K562 (cell line): Measurements from ENCODE around the gene ZNF609. TPM values are rescaled to one million over a fixed set of nuclear protein-coding genes. Genes with fewer than 3 reads are reported as not detected.

Source experiments
- ADNP ChIP-seq: fragments of 200-800 bp; sonication (Bioruptor generic); IDR thresholded peaks from 2 replicates; pipeline ENCODE4 v1.6.1; 2016; ENCODE audit warnings: missing genetic modification characterization, missing compliant biosample characterization
- ARID1B ChIP-seq: fragments of 450-650 bp; IDR thresholded peaks from 2 replicates; pipeline ENCODE4 v1.6.1; 2016; ENCODE audit warnings: antibody characterized with exemption, mild to moderate bottlenecking, inconsistent platforms
- CC2D1A ChIP-seq: fragments of 450-650 bp; IDR thresholded peaks from 2 replicates; pipeline ENCODE4 v1.6.1; 2017; ENCODE audit warnings: mild to moderate bottlenecking
- MAFG ChIP-seq: fragments of 450-650 bp; conservative IDR thresholded peaks from 2 replicates; pipeline ENCODE4 v1.6.1; 2016; ENCODE audit warnings: missing genetic modification characterization, missing compliant biosample characterization
- MXI1 ChIP-seq: IDR thresholded peaks from 2 replicates; pipeline ENCODE4 v1.6.1; 2011; ENCODE audit warnings: low read depth, mild to moderate bottlenecking, improper control_type of control experiment, low read length
- NFIC ChIP-seq: fragments of 450-650 bp; IDR thresholded peaks from 2 replicates; pipeline ENCODE4 v1.6.1; 2017; ENCODE audit warnings: mild to moderate bottlenecking, inconsistent platforms
- PHTF2 ChIP-seq: fragments of 250-450 bp; sonication (Bioruptor Pico); IDR thresholded peaks from 2 replicates; pipeline ENCODE4 v1.5.0; 2021; ENCODE audit warnings: mild to moderate bottlenecking
- PPARD ChIP-seq: fragments of 250-450 bp; sonication (Bioruptor Pico); IDR thresholded peaks from 2 replicates; pipeline ENCODE4 v1.8.0; 2022; ENCODE audit warnings: inconsistent platforms, mild to moderate bottlenecking, moderate library complexity
- PYGO2 ChIP-seq: fragments of 450-650 bp; IDR thresholded peaks from 2 replicates; pipeline ENCODE4 v1.6.1; 2016; ENCODE audit warnings: mild to moderate bottlenecking, missing genetic modification characterization, moderate library complexity, missing compliant biosample characterization
- RUNX1 ChIP-seq: sonication (generic); IDR thresholded peaks from 2 replicates; pipeline ENCODE4 v1.6.1; 2016; ENCODE audit warnings: antibody characterized with exemption, low read depth
- SMAD4 ChIP-seq: fragments of 250-450 bp; sonication (Bioruptor Pico); conservative IDR thresholded peaks from 2 replicates; pipeline ENCODE4 v1.8.0; 2021; ENCODE audit warnings: inconsistent platforms, mild to moderate bottlenecking, moderate library complexity
- STAT5B ChIP-seq: fragments of 250-450 bp; sonication (Bioruptor Pico); IDR thresholded peaks from 2 replicates; pipeline ENCODE4 v1.8.0; 2021; ENCODE audit warnings: mild to moderate bottlenecking, inconsistent platforms
- TBP ChIP-seq: optimal IDR thresholded peaks from 2 replicates; pipeline ENCODE3; 2011; ENCODE audit warnings: low read depth, low read length, improper control_type of control experiment
- TEAD4 ChIP-seq, 2 experiments: sonication (generic) in 1 of 2; formaldehyde crosslinking in 1 of 2; IDR thresholded peaks; 2 replicates each; pipeline versions ENCODE4 v1.6.1 to v1.8.0; 2012 to 2022; ENCODE audit warnings: borderline replicate concordance in 1 of 2, inconsistent platforms in 1 of 2, low read length in 1 of 2, mild to moderate bottlenecking in 1 of 2, missing genetic modification reagents in 1 of 2
- TFAM ChIP-seq: fragments of 250-450 bp; sonication (Bioruptor Pico); conservative IDR thresholded peaks from 2 replicates; pipeline ENCODE4 v1.5.0; 2021; ENCODE audit warnings: mild to moderate bottlenecking, moderate library complexity
- ZBED1 ChIP-seq: IDR thresholded peaks from 2 replicates; pipeline ENCODE4 v1.6.1; 2014
- ZNF232 ChIP-seq: sonication (generic); formaldehyde crosslinking; IDR thresholded peaks from 2 replicates; pipeline ENCODE4 v1.8.0; 2022; ENCODE audit warnings: mild to moderate bottlenecking, missing genetic modification reagents
- ZNF77 ChIP-seq: fragments of 250-450 bp; sonication (Bioruptor Pico); IDR thresholded peaks from 2 replicates; pipeline ENCODE4 v1.5.0; 2020
- ZNF778 ChIP-seq: fragments of 450-650 bp; formaldehyde crosslinking; IDR thresholded peaks from 2 replicates; pipeline ENCODE4 v1.4.0; 2020; ENCODE audit warnings: mild to moderate bottlenecking, moderate library complexity
- polyA plus RNA-seq, 8 experiments: library from polyadenylated mRNA; depleted of rRNA in 4 of 8; stranded (reverse) in 5 of 8; unstranded in 3 of 8; fragments of >200 nt; fragmentation: Nextera tagmentation in 2 of 8; fragmentation: Illumina TruSeq in 1 of 8; extraction: Ambion mirVana in 2 of 8; extraction: Trizol in 1 of 8; gene quantifications; 2 replicates each; pipeline versions ENCODE4 v1.2.1 to v1.2.3, GENCODE V29; 2011 to 2014; ENCODE audit warnings: inconsistent platforms in 1 of 8, missing spikeins in 1 of 8
- total RNA-seq, 7 experiments: library from RNA; depleted of rRNA in 6 of 7; stranded (reverse); fragments of >200 nt in 6 of 7; fragmentation: Illumina TruSeq in 2 of 7; extraction: Trizol in 2 of 7; gene quantifications; 2 replicates each; pipeline versions ENCODE4 v1.2.1 to v1.2.3, GENCODE V29; 2011 to 2021; ENCODE audit warnings: low replicate concordance in 1 of 7
- TF ChIP-seq, protein P1 (sequence below): IDR thresholded peaks from 3 replicates; pipeline ENCODE4 v1.6.1; 2011; ENCODE audit warnings: borderline replicate concordance, mild to moderate bottlenecking; ENCODE audit not compliant: insufficient read length, insufficient read depth
- TF ChIP-seq, protein P2 (sequence below): sonication (generic); formaldehyde crosslinking; IDR thresholded peaks from 2 replicates; pipeline ENCODE4 v1.8.1; 2023; ENCODE audit warnings: mild to moderate bottlenecking, missing genetic modification reagents
- TF ChIP-seq, protein P3 (sequence below): fragments of 250-450 bp; sonication (Bioruptor Pico); IDR thresholded peaks from 2 replicates; pipeline ENCODE4 v1.8.0; 2021; ENCODE audit warnings: borderline replicate concordance, mild to moderate bottlenecking, moderate library complexity; ENCODE audit not compliant: poor library complexity, severe bottlenecking
- TF ChIP-seq, protein P4 (sequence below): sonication (generic); formaldehyde crosslinking; IDR thresholded peaks from 2 replicates; pipeline ENCODE4 v1.8.0; 2022; ENCODE audit warnings: mild to moderate bottlenecking, missing genetic modification reagents
- TF ChIP-seq, protein P5 (sequence below): sonication (generic); formaldehyde crosslinking; IDR thresholded peaks from 2 replicates; pipeline ENCODE4 v1.8.0; 2022; ENCODE audit warnings: mild to moderate bottlenecking, missing genetic modification reagents

Gene ZNF609
- total and polyA plus RNA-seq, 9 of the 15 experiments (the other 6 are each of a cell fraction or from before 2014, with no cell fraction given) = 3.0 to 38.7 (median 17.8) TPM

DNA sequence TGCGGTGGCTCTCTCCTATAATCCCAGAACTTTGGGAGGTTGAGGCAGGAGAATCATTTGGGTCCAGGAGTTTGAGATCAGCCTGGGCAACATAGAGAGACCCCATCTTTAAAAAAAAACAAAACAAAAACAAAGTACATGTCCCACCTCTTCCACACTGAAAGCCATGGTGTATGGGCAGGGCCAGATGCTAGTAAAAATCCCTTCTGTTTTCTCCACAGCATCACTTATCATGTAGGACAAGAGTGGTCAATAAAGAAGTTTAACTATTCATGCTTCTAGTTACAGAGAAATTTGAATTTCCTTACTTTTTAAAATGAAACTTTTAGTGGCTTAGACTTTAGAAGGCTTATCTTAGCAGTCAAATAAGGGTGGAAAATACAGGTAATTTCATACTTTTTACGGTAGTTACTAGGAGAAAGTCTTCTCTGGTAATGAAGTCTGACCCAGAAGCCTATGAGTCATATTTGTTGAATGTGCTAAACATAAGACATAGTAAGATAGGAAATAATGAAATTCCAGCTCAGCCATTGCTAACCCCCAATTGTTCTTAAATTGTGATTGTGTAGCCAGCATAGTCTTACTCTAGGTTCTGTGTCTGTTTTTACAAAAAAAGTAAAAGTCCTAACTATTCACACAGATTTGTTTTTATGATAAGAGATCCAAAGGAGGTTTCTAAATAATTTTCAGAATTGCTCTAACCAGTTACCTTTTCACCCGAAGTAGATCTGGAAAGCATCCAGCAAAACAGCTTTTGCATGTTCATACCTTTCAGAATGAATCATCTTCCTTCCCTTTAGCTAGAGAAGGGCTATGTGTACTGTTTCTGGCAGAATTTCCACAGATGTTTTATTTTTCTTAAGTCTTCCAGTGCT is 16.4 kb upstream of the ZNF609 start (continued):
- TF ChIP-seq PPARD = no peak
- no peak for TF ChIP-seq ZNF778 (CRISPR knock-in tag)
- TF ChIP-seq STAT5B (CRISPR knock-in tag) = no peak
- TF ChIP-seq ZBED1 = no peak
- TF ChIP-seq MXI1 = no peak
- TF ChIP-seq, protein P1, sequence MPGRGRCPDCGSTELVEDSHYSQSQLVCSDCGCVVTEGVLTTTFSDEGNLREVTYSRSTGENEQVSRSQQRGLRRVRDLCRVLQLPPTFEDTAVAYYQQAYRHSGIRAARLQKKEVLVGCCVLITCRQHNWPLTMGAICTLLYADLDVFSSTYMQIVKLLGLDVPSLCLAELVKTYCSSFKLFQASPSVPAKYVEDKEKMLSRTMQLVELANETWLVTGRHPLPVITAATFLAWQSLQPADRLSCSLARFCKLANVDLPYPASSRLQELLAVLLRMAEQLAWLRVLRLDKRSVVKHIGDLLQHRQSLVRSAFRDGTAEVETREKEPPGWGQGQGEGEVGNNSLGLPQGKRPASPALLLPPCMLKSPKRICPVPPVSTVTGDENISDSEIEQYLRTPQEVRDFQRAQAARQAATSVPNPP = no peak
- no peak for TF ChIP-seq TFAM (CRISPR knock-in tag)
- TF ChIP-seq, protein P2, sequence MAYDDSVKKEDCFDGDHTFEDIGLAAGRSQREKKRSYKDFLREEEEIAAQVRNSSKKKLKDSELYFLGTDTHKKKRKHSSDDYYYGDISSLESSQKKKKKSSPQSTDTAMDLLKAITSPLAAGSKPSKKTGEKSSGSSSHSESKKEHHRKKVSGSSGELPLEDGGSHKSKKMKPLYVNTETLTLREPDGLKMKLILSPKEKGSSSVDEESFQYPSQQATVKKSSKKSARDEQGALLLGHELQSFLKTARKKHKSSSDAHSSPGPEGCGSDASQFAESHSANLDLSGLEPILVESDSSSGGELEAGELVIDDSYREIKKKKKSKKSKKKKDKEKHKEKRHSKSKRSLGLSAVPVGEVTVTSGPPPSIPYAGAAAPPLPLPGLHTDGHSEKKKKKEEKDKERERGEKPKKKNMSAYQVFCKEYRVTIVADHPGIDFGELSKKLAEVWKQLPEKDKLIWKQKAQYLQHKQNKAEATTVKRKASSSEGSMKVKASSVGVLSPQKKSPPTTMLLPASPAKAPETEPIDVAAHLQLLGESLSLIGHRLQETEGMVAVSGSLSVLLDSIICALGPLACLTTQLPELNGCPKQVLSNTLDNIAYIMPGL (CRISPR knock-in tag) = no peak
- TF ChIP-seq ADNP = 0 out of 2 replicates have a peak, but pooled peaks have one; percentile 22
- no peak for TF ChIP-seq ZNF232
- TF ChIP-seq PYGO2 = no peak
- TF ChIP-seq, protein P3, sequence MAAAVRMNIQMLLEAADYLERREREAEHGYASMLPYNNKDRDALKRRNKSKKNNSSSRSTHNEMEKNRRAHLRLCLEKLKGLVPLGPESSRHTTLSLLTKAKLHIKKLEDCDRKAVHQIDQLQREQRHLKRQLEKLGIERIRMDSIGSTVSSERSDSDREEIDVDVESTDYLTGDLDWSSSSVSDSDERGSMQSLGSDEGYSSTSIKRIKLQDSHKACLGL (CRISPR knock-in tag) = no peak
- TF ChIP-seq, protein P4, sequence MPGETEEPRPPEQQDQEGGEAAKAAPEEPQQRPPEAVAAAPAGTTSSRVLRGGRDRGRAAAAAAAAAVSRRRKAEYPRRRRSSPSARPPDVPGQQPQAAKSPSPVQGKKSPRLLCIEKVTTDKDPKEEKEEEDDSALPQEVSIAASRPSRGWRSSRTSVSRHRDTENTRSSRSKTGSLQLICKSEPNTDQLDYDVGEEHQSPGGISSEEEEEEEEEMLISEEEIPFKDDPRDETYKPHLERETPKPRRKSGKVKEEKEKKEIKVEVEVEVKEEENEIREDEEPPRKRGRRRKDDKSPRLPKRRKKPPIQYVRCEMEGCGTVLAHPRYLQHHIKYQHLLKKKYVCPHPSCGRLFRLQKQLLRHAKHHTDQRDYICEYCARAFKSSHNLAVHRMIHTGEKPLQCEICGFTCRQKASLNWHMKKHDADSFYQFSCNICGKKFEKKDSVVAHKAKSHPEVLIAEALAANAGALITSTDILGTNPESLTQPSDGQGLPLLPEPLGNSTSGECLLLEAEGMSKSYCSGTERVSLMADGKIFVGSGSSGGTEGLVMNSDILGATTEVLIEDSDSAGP (CRISPR knock-in tag) = no peak
- TF ChIP-seq ARID1B = peak; percentile 73
- no peak for TF ChIP-seq CC2D1A
- no peak for TF ChIP-seq ZNF77 (CRISPR knock-in tag)
- no peak for TF ChIP-seq TBP
- no peak for TF ChIP-seq RUNX1
- TF ChIP-seq TEAD4 (IDR thresholded peaks at IDR 0.05; ENCODE audit: low read length) = peak; percentile 73
- no peak for TF ChIP-seq TEAD4 (CRISPR knock-in tag; IDR thresholded peaks at IDR 0.05; ENCODE audit: borderline replicate concordance)
- TF ChIP-seq, protein P5, sequence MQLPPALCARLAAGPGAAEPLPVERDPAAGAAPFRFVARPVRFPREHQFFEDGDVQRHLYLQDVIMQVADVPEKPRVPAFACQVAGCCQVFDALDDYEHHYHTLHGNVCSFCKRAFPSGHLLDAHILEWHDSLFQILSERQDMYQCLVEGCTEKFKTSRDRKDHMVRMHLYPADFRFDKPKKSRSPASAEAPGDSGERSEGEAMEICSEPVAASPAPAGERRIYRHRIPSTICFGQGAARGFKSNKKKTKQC = no peak
- no peak for TF ChIP-seq SMAD4 (CRISPR knock-in tag)
- no peak for TF ChIP-seq PHTF2 (CRISPR knock-in tag)
- TF ChIP-seq NFIC = peak; percentile 88
- TF ChIP-seq MAFG (tag) = no peak
